ENCODE results near the gene DEK.
"Not testable (repeated sequence)": the region's sequence is repeated elsewhere in the genome, so short reads cannot be mapped to it uniquely, and the experiment has no call there.

The DEK gene

GRCh38 chr6:18264219-18264922 is at the start of gene DEK:
Gene DEK (minus strand): TSS chr6:18264530. CDS start chr6:18263987, 543 bp downstream.
- Mint-ChIP-seq H3K4me3 (peak within 1 kb of the TSS; percentile 97), H3K9me3 (no peaks in the 10 kb centered on the region), H3K36me3 (ENCODE audit: low read depth) (peaks cover 30% of the 10 kb centered on the region), H3K27ac (peak within 1 kb of the TSS; percentile 95), H3K4me1 (peaks cover 51% of the 10 kb centered on the region), H3K27me3 (ENCODE audit: low read depth, poor library complexity) (no peaks in the 10 kb centered on the region)
- TF ChIP-seq, protein P1, sequence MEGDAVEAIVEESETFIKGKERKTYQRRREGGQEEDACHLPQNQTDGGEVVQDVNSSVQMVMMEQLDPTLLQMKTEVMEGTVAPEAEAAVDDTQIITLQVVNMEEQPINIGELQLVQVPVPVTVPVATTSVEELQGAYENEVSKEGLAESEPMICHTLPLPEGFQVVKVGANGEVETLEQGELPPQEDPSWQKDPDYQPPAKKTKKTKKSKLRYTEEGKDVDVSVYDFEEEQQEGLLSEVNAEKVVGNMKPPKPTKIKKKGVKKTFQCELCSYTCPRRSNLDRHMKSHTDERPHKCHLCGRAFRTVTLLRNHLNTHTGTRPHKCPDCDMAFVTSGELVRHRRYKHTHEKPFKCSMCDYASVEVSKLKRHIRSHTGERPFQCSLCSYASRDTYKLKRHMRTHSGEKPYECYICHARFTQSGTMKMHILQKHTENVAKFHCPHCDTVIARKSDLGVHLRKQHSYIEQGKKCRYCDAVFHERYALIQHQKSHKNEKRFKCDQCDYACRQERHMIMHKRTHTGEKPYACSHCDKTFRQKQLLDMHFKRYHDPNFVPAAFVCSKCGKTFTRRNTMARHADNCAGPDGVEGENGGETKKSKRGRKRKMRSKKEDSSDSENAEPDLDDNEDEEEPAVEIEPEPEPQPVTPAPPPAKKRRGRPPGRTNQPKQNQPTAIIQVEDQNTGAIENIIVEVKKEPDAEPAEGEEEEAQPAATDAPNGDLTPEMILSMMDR (IDR thresholded peaks at IDR 0.05) = peak; percentile 26
- peak; percentile 92 for DNase-seq

DNA sequence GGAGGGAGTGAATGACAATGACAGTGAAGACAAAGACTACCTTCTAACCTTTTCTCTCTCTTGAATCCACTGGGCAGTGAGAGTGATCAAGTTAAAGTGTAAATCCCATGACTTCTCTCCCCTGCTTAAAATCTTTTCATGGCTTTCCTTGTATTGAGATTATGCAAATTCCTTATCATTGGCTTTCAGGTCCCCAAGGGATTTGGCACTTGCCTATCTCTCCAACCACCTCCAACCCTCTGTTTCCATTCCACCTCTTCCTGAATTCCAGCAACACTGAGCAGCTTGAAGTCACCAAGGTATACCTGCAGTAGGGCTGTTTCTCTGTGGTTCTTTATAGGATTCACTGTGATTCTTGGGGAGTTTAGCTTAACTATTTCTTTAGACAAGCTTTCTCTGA is 48.0 kb upstream of the DEK start:
- Mint-ChIP-seq H3K9me3 (peaks cover 10% of the 10 kb centered on the region), H3K36me3 (ENCODE audit: low read depth) (no peaks in the 10 kb centered on the region), H3K27me3 (ENCODE audit: low read depth, poor library complexity) (peaks cover 20% of the 10 kb centered on the region), H3K4me3 (no peak overlapping the region), H3K4me1 (no peaks in the 10 kb centered on the region), H3K27ac (no peak overlapping the region)
- TF ChIP-seq, protein P1 (IDR thresholded peaks at IDR 0.05) = no peak
- no peak for DNase-seq

GRCh38 chr6:18310010-18310409 is 45.7 kb upstream of the DEK start:
- not testable (repeated sequence) for H3K4me3 Mint-ChIP-seq; DNase-seq; H3K4me1 Mint-ChIP-seq; H3K36me3 Mint-ChIP-seq (ENCODE audit: low read depth); H3K27ac Mint-ChIP-seq; H3K9me3 Mint-ChIP-seq
- H3K27me3 Mint-ChIP-seq (ENCODE audit: low read depth, poor library complexity) = peaks cover 20% of the 10 kb centered on the region

DNA sequence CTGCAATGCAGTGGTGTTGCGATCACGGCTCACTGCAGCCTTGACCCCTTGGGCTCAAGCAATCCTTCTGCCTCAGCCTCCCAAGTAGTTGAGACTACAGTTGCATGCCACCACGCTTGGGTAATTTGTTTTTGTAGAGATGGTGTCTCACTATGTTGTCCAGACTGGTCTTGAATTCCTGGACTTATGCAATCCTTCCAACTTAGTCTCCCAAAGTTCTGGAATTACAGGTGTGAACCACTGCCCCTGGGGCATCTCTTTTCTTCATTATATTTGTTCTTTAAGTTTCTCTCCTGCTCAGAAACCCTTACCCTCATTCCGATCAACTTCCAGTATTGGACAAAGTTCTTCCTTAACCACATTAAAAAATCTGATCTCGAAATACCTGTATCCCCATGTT is 44.7 kb upstream of the DEK start:
- Mint-ChIP-seq H3K4me1 (no peaks in the 10 kb centered on the region), H3K4me3 (no peak overlapping the region), H3K27me3 (ENCODE audit: low read depth, poor library complexity) (peaks cover 20% of the 10 kb centered on the region), H3K9me3 (peaks cover 10% of the 10 kb centered on the region), H3K36me3 (ENCODE audit: low read depth) (no peaks in the 10 kb centered on the region), H3K27ac (no peak overlapping the region)
- TF ChIP-seq, protein P1 (IDR thresholded peaks at IDR 0.05) = no peak
- no peak for DNase-seq

GRCh38 chr6:18308070-18308735 is 43.9 kb upstream of the DEK start:
- TF ChIP-seq, protein P1 (IDR thresholded peaks at IDR 0.05) = no peak
- Mint-ChIP-seq H3K27ac (no peak overlapping the region), H3K36me3 (ENCODE audit: low read depth) (no peaks in the 10 kb centered on the region), H3K4me3 (no peak overlapping the region), H3K9me3 (peaks cover 10% of the 10 kb centered on the region), H3K27me3 (ENCODE audit: low read depth, poor library complexity) (peaks cover 15% of the 10 kb centered on the region), H3K4me1 (no peaks in the 10 kb centered on the region)
- no peak for DNase-seq

GRCh38 chr6:18306977-18307376 is 42.6 kb upstream of the DEK start:
- H3K4me3 Mint-ChIP-seq = no peak overlapping the region
- H3K27me3 Mint-ChIP-seq (ENCODE audit: low read depth, poor library complexity) = peaks cover 11% of the 10 kb centered on the region
- H3K36me3 Mint-ChIP-seq (ENCODE audit: low read depth) = no peaks in the 10 kb centered on the region
- no peak overlapping the region for H3K27ac Mint-ChIP-seq
- H3K4me1 Mint-ChIP-seq = no peaks in the 10 kb centered on the region
- TF ChIP-seq, protein P1 (IDR thresholded peaks at IDR 0.05) = no peak
- DNase-seq = no peak
- peaks cover 10% of the 10 kb centered on the region for H3K9me3 Mint-ChIP-seq
